Upper lobe of left lung (tissue), 4 donors: Measurements from ENCODE around the gene KLHL25.

Experiments
- POLR2A ChIP-seq, 4 donors: fragments of 450-650 bp; IDR thresholded peaks; one replicate each; pipeline ENCODE4 v1.5.1; 2016 to 2017; ENCODE audit warnings: antibody characterized with exemption in 4 of 4, mild to moderate bottlenecking in 2 of 4
- TF ChIP-seq, protein P1 (sequence below), 6 experiments: fragments of 450-650 bp in 4 of 6; fragments of 200-600 bp in 2 of 6; sonication (generic) in 2 of 6; IDR thresholded peaks; one replicate each; pipeline ENCODE4 v1.5.1; 2016 to 2019; ENCODE audit warnings: antibody characterized with exemption in 6 of 6

DNA sequence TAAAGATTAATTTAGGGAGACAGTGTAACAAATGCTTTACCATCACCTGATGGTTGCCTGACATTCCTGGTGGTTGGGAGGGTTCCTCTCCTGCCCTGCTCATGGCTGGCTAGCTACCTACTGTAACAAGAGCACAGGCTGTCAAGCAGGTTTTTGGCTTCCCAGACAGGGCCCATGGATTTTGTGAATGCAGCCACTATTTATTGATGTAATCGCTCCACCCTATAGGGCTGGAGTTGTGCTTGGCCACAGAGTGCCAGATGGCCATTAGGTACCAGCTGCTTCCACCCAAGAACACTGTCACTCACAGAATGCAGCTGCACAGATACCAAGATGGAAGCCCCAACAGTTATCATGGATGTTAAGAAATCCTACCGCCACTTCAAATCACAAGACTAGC lies 31.0 kb upstream of the KLHL25 start:
- TF ChIP-seq, protein P1, sequence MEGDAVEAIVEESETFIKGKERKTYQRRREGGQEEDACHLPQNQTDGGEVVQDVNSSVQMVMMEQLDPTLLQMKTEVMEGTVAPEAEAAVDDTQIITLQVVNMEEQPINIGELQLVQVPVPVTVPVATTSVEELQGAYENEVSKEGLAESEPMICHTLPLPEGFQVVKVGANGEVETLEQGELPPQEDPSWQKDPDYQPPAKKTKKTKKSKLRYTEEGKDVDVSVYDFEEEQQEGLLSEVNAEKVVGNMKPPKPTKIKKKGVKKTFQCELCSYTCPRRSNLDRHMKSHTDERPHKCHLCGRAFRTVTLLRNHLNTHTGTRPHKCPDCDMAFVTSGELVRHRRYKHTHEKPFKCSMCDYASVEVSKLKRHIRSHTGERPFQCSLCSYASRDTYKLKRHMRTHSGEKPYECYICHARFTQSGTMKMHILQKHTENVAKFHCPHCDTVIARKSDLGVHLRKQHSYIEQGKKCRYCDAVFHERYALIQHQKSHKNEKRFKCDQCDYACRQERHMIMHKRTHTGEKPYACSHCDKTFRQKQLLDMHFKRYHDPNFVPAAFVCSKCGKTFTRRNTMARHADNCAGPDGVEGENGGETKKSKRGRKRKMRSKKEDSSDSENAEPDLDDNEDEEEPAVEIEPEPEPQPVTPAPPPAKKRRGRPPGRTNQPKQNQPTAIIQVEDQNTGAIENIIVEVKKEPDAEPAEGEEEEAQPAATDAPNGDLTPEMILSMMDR (IDR thresholded peaks at IDR 0.05), result no peak
- no peak for TF ChIP-seq POLR2A (IDR thresholded peaks at IDR 0.05)
